Liver (tissue), 3 donors: Measurements from ENCODE around the gene PDE4D.

Experiments used
- EGR1 ChIP-seq, 2 donors: IDR thresholded peaks; 2 replicates each; pipeline ENCODE4 v1.6.1; 2016 to 2018; ENCODE audit warnings: antibody characterized with exemption in 2 of 2, low read depth in 2 of 2
- FOXA1 ChIP-seq: IDR thresholded peaks from 2 replicates; pipeline ENCODE4 v1.6.1; 2016; ENCODE audit warnings: antibody characterized with exemption
- GABPA ChIP-seq, 2 donors: IDR thresholded peaks in 1 of 2; conservative IDR thresholded peaks in 1 of 2; 2 replicates each; pipeline ENCODE4 v1.6.1; 2016; ENCODE audit warnings: antibody characterized with exemption in 2 of 2, mild to moderate bottlenecking in 1 of 2, moderate library complexity in 1 of 2
- HNF4A ChIP-seq, 2 donors: conservative IDR thresholded peaks; 2 replicates each; pipeline ENCODE4 v1.6.1; 2016; ENCODE audit warnings: antibody characterized with exemption in 2 of 2, mild to moderate bottlenecking in 2 of 2
- RAD21 ChIP-seq, 2 donors: IDR thresholded peaks; 2 replicates each; pipeline ENCODE4 v1.6.1; 2016; ENCODE audit warnings: antibody characterized with exemption in 2 of 2, mild to moderate bottlenecking in 2 of 2
- REST ChIP-seq: IDR thresholded peaks from 2 replicates; pipeline ENCODE4 v1.6.1; 2016; ENCODE audit warnings: antibody characterized with exemption, mild to moderate bottlenecking
- SP1 ChIP-seq: IDR thresholded peaks from 2 replicates; pipeline ENCODE4 v1.6.1; 2018; ENCODE audit warnings: antibody characterized with exemption, mild to moderate bottlenecking
- TAF1 ChIP-seq: conservative IDR thresholded peaks from 2 replicates; pipeline ENCODE4 v1.6.1; 2016; ENCODE audit warnings: antibody characterized with exemption, mild to moderate bottlenecking
- YY1 ChIP-seq: IDR thresholded peaks from 2 replicates; pipeline ENCODE4 v1.6.1; 2016; ENCODE audit warnings: antibody characterized with exemption, mild to moderate bottlenecking
- TF ChIP-seq, protein P1 (sequence below): fragments of 150-350 bp; IDR thresholded peaks from 2 replicates; pipeline ENCODE4 v1.5.1; 2017; ENCODE audit warnings: improper control_type of control experiment, low read depth, low read length; ENCODE audit not compliant: missing input control
- TF ChIP-seq, protein P2 (sequence below): IDR thresholded peaks from 2 replicates; pipeline ENCODE4 v1.6.1; 2016; ENCODE audit warnings: antibody characterized with exemption
- TF ChIP-seq, protein P3 (sequence below): IDR thresholded peaks from 2 replicates; pipeline ENCODE4 v1.6.1; 2016; ENCODE audit warnings: antibody characterized with exemption
- donor health status: healthy.
- donor health status: healthy.

DNA sequence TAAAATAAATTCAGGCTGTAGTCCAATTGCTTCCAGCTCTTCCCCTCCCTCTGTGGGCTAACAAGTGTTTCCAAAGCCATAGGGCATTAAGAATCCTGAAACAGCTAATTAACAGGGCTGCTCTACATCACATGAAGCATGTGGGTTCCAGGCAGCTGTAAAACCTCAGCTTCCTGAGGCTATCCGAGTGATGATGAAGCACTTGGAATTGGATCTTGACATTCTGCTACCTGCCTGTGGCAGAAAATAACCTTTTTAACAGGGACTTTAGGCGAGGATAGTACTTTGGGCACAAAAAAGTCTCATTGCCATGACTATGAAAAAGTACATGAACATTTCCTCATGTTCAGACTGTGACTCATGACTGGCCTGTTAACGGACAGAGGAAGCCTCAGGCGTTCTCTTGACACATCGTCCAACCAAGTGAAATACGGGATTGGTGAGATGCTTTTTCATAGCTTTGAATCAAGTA is 107.2 kb downstream of the PDE4D start:
- TF ChIP-seq, protein P1, sequence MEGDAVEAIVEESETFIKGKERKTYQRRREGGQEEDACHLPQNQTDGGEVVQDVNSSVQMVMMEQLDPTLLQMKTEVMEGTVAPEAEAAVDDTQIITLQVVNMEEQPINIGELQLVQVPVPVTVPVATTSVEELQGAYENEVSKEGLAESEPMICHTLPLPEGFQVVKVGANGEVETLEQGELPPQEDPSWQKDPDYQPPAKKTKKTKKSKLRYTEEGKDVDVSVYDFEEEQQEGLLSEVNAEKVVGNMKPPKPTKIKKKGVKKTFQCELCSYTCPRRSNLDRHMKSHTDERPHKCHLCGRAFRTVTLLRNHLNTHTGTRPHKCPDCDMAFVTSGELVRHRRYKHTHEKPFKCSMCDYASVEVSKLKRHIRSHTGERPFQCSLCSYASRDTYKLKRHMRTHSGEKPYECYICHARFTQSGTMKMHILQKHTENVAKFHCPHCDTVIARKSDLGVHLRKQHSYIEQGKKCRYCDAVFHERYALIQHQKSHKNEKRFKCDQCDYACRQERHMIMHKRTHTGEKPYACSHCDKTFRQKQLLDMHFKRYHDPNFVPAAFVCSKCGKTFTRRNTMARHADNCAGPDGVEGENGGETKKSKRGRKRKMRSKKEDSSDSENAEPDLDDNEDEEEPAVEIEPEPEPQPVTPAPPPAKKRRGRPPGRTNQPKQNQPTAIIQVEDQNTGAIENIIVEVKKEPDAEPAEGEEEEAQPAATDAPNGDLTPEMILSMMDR, result no peak
- TF ChIP-seq YY1 (no peak), EGR1 (IDR thresholded peaks at IDR 0.05; ENCODE audit: low read depth in 2 of 2) (no peak), REST (no peak), TAF1 (no peak), FOXA1 (no peak), RAD21 (IDR thresholded peaks at IDR 0.05) (no peak), GABPA (IDR thresholded peaks at IDR 0.05 in 1 of 2, conservative IDR thresholded peaks at IDR 0.05 in 1 of 2) (no peak), SP1 (no peak), HNF4A (conservative IDR thresholded peaks at IDR 0.05) (no peak)
- TF ChIP-seq, protein P2, sequence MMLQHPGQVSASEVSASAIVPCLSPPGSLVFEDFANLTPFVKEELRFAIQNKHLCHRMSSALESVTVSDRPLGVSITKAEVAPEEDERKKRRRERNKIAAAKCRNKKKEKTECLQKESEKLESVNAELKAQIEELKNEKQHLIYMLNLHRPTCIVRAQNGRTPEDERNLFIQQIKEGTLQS, result no peak
- TF ChIP-seq, protein P3, sequence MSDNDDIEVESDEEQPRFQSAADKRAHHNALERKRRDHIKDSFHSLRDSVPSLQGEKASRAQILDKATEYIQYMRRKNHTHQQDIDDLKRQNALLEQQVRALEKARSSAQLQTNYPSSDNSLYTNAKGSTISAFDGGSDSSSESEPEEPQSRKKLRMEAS, result no peak
